HG02571 (cell line): ENCODE measurements around the gene RIMS1.
"Not testable (repeated sequence)": the region's sequence is repeated elsewhere in the genome, so short reads cannot be mapped to it uniquely, and the experiment has no call there.

ENCODE experiments used
- ATAC-seq: cut with Tn5 transposase; IDR thresholded peaks from one replicate; pipeline ENCODE4 v1.9.1; 2021; ENCODE audit warnings: mild to moderate bottlenecking, moderate library complexity; ENCODE audit not compliant: unreplicated experiment

RIMS1 gene

DNA sequence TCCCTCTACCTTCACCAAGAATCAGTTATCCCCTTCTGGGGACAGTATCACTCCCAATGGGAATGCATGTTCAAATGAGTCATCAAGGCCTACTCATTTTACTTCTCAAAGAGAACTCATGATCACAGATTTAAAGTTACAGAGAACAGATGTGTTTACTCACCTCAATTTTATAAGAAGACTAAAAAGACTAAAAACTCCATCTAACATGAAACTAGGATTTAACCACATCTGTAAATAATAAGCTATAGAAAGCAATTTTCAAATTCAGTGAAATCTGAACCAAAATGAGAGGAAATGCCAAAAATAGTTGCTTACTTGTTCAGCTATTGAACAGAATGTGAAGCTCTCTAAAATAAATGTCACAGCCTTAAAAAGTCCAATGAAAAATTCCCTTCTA, 435.4 kb downstream of the RIMS1 start:
- no peak for ATAC-seq

DNA sequence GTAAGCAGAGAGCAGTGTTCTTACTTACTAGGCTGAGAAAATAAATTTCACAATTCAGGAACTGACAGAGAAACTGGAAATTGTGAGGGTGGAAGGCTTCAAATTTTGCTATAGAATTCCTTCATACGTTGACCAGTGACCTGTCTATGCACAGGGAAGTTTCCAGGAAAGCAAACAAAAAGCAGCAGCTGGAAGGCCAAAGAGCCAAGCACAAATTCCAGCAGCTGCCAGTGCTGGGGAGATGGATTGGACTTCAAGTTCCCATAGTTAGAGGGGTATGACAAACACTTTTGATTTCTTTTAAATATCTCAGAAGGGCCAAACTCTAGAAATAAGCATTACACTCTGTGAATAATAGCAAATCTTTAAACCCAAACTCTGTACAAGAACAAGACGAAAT, 436.4 kb downstream of the RIMS1 start:
- ATAC-seq, result no peak

DNA sequence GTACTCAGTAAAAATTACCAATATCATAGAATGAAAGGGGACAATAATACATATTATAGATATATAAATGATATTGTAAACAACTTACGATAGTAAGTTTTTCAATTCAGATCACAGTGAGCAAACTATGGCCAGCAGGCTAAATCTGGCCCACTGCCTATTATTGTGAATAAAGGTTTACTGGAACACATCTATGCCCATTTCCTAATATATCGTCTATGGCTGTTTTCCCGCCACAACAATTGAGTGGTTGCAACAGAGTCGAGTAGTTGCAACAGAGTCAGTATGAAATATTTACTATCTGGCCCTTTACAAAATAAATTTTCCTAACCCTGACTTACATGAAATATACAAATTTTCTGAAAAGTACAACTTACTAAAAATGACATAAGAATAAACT, 438.2 kb downstream of the RIMS1 start:
- ATAC-seq, result no peak

DNA sequence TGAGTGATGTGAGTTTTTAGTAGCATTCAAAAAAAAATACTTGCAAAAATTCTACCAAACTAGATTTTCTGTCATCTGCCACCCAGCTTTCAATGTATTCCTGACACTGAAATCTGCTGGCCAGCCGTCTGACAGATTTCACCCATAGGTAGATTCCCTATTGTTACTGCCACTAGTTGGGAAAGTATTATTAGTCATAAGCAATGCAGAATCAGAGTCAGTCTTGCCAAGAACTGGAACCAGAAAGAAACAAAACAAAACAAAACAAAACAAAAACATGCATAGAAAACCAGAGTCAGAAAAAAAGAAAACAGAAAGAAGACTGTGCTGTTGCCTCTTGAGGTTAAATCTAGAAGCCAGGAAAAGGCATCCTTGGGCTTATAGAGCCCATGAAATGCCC, 442.4 kb downstream of the RIMS1 start:
- ATAC-seq, result no peak

DNA sequence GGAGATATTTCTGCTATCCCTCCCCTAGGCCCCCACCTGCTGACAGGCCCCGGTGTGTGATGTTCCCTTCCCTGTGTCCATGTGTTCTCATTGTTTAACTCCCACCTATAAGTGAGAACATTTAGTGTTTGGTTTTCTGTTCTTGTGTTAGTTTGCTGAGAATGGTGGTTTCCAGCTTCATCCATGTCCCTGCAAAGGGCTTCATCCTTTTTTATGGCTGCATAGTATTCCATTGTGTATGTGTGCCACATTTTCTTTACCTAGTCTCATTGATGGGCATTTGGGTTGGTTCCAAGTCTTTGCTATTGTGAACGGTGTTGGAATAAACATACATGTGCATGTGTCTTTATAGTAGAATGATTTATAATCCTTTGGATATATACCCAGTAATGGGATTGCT, 448.9 kb downstream of the RIMS1 start:
- not testable (repeated sequence) for ATAC-seq

DNA sequence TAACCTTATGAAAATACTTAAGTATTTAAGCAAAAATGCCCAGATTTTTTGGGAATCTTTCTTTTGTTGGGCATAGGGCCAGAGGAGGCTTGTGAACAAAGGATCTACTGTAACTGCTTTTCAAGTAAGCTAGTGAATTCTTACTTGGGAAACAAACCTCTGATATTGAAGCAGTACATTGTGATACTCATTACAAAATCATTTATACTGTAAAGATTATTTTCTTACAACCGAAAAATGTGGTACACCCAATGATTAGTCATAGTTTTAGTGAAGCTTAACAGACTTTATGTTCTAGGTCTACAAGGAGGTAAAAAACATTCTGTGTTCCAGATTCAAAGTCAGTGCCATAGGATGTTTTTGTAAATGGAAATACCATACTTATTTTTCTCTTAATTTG, 462.6 kb downstream of the RIMS1 start:
- no peak for ATAC-seq

DNA sequence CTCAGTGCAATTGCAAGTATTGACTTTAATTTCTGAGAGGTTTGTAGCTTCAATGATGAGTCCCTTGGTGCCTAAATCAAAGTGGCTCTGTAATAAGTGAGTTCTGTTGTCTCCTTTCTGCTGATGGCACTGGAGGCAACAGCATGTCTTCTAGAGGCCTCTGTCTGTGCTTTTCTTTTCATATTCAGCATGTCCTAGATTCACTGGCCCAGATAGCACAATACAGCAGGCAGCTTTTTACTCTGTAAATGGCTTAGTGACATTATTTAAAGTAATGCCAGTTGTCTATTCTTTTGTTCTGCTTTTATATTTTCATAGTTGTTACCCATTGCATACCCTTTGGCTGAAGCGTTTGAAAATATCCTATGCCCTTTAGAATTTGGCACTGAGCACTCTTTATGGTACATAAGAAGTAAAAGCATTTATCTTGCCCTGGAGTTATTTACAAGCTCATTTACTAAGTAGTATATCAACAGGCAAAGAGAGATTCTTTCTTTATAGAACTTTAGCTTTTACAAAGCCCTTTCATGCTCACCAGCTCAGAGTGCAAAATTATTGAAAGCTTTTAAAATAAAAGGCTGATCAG, 464.0 kb downstream of the RIMS1 start:
- no peak for ATAC-seq

DNA sequence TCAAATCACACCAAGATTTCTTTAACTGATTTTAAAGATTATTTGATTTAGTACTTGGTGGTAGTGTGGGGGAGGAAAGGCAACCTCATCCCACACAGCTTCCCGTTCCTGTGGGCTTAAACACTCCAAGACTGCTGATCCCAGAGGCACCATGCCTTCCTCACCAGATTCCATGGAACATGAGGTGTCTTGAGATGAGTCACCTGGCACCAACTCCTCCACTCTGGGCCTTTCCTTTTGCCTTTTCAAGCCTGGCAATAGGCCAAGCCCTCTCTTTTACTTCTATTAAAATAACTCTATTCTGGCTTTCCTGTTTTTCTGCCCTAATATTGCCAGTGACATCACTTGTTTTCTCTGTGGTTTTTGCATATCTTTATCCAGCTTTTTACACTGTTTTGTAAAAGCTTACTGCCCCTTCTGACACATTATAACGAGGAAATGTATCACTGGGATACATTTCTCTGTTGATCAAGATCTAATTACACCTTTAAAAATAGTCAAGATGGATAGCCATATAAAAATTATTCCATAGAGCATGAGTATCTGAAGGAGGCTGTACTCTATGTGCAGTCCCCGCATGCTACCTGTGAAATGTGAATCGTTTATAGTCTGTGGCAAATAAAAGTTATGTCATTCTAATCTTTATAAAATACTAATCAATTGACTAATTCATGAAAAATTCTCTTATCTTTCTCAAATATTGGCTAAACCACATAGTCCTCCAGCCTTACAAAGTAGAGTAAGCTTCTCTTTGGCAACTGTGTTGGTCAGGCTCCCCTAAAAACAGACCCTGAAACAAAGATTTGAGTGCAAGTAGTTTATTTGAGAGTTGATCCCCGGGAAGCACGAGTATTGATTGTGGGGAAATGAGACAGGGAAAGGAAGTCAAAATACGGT, 477.7 kb downstream of the RIMS1 start:
- no peak for ATAC-seq

DNA sequence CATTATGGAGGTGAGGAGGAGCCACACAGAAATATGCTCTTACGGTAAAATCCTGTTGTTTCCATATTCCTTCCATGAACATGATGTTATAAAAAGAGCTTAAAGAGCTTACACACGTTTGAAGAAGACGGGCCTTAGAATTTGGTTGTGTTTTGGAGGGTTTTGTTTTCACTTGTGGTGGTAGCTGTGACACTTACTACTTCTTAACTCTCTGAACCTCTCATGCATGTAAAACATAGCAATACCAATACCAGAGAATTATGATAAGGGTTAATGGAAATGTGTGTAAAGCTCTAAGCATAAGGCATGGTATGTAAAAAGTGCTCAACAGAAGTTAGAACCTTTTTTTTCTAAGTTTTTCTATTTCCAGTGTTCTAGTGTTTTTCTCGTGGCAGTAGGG, 479.4 kb downstream of the RIMS1 start:
- ATAC-seq, result no peak

DNA sequence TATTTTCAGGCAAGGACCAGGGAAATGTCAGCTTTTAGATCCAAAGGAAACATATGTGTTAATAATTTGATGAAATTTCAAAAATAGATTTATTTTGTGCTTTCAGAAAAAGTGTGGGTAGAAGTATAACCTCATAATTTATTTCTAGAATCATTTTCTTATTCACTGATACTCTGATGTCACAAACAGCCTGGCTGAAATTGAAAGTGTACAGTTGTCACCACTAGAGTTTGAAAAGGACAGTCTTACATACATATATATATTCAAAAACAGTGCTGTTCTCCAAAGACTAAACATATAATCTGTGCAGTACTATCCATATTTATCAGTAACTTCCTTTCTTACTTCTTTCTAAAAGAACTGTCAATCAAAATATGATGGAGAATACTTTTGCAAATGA, 481.1 kb downstream of the RIMS1 start:
- ATAC-seq, result no peak

DNA sequence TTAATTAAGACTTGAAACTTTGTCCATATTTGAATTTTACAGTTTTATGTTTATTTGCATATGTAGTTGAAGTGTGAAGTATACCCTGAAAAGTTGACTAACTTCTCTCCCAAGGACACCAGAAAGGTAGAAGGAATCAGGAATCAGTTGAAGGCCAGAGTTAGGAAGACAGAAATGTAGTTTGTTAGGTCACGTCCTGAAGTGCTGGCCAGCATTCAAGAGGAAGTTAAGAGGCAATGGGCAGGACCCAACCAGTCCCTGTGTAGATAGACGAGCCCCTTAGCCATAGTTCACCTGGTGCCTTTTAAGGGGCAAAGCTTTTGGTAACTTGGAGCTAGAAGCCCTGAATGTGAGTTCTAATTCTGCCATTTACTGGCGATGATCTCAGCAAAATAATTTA, 485.1 kb downstream of the RIMS1 start:
- ATAC-seq, result no peak

DNA sequence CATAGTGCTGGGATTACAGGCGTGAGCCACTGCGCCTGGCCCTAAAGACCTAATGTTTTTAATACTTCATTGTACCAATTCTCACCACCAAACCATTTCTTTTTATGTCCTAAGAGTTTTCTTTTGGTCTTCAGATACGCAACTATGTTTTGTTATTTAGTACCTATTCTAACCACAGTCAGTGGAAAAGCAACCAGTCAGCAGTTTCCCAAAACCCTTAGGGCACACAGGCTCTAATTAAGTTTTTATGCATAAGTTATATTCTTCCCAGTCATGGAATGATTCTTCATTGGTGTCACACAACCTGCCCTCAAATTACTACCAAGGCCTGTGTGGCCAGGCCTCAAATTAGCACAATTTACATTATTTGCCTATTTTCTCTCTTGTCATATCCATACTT, 487.8 kb downstream of the RIMS1 start:
- no peak for ATAC-seq

DNA sequence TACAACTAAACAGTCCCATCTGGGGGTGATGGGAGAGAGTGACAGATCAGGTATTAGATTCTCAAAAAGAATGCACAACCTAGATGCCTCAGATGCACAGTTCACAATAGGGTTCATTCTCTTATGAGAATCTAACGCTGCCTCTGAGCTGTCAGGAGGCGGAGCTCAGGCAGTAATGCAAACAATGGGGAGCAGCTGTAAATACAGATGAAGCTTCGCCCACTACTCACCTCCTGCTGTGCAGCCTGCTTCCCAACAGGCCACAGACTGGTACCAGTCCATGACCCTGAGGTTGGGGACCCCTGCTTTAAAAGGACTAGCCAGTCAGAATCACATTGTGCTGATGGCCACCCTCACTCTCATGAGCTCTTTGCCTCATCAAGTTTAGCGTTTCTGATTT, 488.5 kb downstream of the RIMS1 start:
- ATAC-seq, result no peak

DNA sequence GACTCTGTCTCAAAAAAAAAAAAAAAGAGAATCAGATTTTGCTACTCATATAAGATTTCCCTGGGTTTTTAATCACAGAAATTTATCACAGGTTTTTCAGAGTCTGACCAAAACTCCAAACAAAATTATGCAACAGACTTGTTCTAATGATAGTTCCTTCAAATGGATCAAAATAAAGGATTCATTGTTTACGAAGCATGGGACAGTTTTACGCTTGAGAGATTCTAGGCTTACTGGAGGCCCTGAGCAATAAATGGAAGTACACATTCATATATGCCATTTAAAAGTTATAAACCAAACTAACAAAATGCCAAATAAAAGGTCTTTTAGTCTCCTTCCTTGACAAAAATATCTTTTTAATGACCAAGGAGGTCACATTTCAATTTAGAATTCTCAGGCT, 490.4 kb downstream of the RIMS1 start:
- ATAC-seq, result no peak

DNA sequence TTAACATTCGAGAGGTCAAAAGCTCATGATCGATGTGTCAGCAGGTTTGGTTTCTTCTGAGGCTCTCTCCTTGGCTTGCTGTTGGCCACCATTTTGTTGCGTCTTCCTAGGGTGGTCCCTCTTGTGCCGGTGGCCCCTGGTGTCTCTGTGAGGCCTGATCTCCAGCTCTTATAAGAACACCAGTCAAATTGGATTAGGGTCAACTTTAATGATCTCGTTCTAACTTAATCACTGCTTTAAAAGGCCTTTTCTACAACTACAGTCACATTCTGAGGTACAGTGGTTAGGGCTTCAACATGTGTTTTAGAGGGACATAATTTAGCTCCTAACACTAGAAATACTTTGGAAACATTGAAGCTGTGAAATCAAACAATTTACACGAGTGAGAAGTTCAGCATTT, 494.7 kb downstream of the RIMS1 start:
- no peak for ATAC-seq

DNA sequence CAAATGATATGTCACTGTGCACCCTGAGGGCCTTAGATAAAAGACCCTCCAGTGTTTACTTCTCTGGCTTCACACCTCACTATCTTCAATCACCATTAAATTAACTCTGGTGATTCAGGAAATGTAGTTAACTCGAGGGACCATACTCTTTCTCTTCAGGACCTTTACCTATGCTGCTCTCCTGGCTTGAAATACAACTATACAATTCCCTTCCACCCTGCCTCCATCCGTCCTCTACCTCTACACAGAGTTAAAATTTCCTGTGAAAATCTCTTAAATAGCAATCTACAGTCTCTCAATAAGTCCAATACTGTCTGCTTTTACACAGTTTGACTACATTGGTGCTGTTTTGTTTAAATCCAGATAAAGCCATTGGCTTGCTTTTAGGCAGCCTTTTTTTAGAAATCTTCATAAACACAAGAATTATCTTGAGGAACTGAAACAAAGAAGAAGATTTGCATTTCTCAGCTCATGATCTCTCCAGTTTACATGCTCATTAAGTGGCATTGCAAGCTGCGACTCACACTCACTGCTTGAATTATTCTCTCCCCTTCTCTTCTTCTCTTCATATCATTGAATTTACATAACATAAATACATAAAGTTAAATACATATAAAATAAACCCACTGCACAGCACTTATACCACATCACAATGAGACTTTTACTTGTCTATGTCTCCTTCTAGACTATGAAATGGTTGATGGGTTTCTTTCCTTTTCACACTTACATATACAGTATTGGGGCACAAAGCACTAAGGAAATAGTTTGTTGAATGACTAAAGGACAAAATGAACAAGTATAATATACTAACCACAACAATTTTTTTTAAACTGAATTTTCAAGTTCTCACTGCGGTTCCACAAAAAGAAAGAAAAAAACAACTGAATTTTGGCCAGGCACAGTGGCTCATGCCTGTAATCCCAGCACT, 496.5 kb downstream of the RIMS1 start:
- ATAC-seq, result peak; percentile 97

DNA sequence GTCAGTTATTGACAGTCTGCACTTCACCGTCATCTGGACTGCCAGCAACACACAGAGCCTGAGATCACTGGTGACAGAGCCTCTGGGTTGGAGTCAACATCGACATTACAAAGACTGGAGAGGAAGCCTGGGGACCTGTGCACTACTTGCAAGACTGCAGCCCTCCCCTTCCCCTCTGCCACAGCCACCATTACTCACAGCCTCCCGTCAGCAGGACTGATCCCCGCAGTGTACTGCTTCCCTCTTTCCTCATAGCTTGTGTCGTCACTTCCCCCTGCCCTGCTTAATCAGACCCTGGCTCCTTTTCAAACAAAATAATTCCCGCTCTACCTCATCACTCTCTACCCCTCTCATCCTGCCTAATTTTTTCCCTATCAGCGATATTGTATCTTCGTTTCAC, 500.0 kb downstream of the RIMS1 start:
- no peak for ATAC-seq

DNA sequence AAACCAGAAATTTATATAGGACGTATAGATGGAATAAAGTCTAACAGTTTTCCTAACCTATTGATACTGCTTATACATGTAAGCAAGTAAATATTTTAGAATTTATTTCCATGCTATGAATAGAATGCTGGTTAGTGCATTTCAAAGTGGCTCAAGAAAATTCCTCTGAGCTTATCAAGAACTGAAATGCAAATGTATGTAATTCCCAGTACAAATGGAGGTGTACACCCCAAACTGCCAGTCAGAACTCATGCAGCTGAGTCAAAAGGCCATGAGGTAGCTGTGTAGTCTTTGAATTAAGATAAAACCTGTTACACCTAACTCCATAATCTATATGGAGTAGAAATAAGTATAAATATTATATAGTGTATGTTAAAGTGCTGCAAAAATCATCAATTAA, 503.3 kb downstream of the RIMS1 start:
- no peak for ATAC-seq

DNA sequence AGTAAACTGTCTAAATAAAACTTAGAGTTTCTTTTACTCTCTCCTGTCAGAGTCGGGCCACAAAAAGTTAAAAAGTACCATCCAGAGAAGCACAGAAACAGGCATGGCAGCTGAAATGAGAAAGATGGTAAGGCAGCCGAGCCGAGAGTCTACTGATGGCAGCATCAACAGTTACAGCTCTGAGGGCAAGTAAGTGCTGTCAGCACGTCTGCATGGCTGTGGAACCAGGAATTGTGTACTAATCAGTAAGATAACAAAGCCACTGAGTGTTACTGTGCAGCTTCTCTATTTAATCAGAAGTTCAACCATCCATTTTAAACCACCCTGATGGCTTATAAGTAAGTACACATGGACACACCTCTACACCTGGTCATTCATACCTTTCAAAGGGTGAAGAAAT, 504.2 kb downstream of the RIMS1 start:
- ATAC-seq, result no peak

DNA sequence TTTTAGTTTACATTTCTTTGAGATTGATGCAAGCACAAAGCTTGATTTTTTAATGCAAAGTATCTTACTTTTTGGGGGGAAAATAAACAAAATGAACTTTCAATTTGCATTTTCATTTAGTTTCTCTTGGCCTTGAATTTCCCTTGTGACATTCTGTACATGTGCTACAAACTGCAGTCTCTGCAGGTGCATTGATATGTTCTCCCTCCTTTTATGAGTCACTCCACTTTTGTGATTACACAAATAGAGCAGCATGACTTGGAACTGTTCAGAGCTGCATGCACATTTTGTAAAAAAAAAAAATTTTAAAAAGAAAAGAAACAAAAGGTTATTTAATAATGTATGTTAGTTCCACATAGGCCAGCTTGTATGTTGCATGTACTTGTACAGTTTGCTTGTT, 515.5 kb downstream of the RIMS1 start:
- ATAC-seq, result no peak

DNA sequence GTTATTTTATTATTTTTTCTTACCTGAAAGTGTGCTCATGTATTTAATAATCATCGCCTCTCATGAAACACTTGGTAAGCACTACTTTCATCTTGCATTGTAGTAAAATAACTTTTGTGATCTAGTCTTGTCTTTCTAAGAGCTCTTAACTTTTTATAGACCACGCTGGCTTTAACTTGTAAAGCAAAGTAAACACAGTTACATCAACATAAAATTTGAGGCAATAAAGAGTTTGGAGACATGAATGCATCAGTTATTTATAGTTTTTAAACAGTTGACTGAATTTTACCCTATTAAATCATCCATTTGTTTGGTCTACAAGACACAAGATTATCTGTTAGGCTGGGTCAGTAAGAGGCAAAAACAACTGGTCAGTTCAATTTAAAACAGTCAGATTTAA, 517.1 kb downstream of the RIMS1 start:
- ATAC-seq, result no peak

DNA sequence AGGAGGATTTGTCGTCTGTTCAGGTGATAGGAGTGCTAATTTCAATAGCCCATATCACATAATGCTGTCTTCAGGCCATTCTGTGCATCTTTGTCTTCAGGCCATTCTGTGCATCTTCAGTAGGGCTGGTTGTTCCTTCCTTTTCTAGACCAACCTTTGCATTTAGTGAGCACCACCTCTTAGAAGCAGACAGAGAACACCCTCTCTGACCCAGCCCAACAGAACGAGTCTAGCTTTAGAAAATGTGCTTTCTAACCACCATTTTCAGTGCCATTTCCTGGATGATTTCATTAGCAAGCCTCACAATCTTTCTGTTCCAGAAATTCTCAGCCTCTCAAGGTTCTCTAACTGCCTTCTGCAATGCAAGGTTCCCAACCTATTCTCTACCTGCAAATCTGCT, 520.2 kb downstream of the RIMS1 start:
- peak; percentile 53 for ATAC-seq
